GM11168 (cell line): ENCODE data around the gene USP17L21.
"Not testable (repeated sequence)": the region's sequence is repeated elsewhere in the genome, so short reads cannot be mapped to it uniquely, and the experiment has no call there.

ENCODE experiments used
- in situ Hi-C: fragments of 300-500 bp; cut with MboI; formaldehyde crosslinking; loops from one replicate; pipeline ENCODE4 v1.12.0; 2022; ENCODE audit warnings: low sequenced_read_pairs; ENCODE audit not compliant: unreplicated experiment

USP17L21 gene, protein sequence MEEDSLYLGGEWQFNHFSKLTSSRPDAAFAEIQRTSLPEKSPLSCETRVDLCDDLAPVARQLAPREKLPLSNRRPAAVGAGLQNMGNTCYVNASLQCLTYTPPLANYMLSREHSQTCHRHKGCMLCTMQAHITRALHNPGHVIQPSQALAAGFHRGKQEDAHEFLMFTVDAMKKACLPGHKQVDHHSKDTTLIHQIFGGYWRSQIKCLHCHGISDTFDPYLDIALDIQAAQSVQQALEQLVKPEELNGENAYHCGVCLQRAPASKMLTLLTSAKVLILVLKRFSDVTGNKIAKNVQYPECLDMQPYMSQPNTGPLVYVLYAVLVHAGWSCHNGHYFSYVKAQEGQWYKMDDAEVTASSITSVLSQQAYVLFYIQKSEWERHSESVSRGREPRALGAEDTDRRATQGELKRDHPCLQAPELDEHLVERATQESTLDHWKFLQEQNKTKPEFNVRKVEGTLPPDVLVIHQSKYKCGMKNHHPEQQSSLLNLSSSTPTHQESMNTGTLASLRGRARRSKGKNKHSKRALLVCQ

DNA sequence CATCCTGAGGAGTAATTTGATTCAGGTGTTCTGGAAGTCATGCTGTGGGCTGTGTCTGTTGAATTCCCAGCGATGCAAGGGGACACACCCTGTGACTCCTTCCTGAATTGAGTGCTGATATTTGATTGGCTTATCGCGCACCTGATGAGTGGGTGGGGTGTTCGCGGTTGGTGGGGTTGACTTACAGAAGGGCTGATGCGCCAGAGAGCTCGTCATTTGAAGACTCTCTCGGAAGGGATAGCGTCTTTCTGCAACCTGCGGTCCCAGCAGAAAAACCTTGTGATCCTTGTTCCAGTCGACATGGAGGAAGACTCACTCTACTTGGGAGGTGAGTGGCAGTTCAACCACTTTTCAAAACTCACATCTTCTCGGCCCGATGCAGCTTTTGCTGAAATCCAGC, at the start of gene USP17L21:
Gene USP17L21 (plus strand): TSS at position 301 of the 400 bp plus-strand sequence. CDS start 0 bp downstream, at position 301.
- in situ Hi-C loops: loop anchor here (25.0 kb wide), 1 partner anchor 125 kb away; no protein-coding TSS in a partner anchor

DNA sequence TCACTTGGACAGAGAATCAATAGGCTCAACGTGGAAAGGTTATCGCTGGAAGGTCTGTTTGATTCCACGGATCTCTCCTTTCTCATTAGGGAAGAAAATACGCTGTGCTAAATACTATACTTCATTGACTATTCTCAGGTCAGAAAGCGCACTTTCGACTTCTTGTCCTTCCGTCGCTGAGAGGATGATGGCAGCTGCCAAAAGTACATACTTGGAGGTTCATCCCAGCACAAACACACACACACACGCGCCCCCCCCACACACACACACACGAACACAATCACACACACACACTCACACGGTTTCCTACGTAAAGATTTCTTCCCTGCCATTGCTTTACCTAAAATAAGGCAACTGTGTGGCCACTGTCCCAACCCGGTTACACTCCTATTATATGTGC, 48.0 kb upstream of the USP17L21 start:
- in situ Hi-C loops: not testable (repeated sequence)

DNA sequence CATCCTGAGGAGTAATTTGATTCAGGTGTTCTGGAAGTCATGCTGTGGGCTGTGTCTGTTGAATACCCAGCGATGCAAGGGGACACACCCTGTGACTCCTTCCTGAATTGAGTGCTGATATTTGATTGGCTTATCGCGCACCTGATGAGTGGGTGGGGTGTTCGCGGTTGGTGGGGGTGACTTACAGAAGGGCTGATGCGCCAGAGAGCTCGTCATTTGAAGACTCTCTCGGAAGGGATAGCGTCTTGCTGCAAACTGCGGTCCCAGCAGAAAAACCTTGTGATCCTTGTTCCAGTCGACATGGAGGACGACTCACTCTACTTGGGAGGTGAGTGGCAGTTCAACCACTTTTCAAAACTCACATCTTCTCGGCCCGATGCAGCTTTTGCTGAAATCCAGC, 47.6 kb upstream of the USP17L21 start, which contains the start of gene USP17L11:
Gene USP17L11 (plus strand): TSS at position 301 of the 400 bp plus-strand sequence. CDS start 0 bp downstream, at position 301.
- in situ Hi-C loops: not testable (repeated sequence)

DNA sequence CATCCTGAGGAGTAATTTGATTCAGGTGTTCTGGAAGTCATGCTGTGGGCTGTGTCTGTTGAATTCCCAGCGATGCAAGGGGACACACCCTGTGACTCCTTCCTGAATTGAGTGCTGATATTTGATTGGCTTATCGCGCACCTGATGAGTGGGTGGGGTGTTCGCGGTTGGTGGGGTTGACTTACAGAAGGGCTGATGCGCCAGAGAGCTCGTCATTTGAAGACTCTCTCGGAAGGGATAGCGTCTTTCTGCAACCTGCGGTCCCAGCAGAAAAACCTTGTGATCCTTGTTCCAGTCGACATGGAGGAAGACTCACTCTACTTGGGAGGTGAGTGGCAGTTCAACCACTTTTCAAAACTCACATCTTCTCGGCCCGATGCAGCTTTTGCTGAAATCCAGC, 42.8 kb upstream of the USP17L21 start, which contains the start of gene USP17L12:
Gene USP17L12 (plus strand): TSS at position 301 of the 400 bp plus-strand sequence. CDS start 0 bp downstream, at position 301.
- in situ Hi-C loops: not testable (repeated sequence)

DNA sequence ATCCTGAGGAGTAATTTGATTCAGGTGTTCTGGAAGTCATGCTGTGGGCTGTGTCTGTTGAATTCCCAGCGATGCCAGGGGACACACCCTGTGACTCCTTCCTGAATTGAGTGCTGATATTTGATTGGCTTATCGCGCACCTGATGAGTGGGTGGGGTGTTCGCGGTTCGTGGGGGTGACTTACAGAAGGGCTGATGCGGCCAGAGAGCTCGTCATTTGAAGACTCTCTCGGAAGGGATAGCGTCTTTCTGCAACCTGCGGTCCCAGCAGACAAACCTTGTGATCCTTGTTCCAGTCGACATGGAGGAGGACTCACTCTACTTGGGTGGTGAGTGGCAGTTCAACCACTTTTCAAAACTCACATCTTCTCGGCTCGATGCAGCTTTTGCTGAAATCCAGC, 38.1 kb upstream of the USP17L21 start, which contains the start of gene USP17L13:
Gene USP17L13 (plus strand): TSS at position 301 of the 400 bp plus-strand sequence. CDS start 0 bp downstream, at position 301.
- in situ Hi-C loops: not testable (repeated sequence)

DNA sequence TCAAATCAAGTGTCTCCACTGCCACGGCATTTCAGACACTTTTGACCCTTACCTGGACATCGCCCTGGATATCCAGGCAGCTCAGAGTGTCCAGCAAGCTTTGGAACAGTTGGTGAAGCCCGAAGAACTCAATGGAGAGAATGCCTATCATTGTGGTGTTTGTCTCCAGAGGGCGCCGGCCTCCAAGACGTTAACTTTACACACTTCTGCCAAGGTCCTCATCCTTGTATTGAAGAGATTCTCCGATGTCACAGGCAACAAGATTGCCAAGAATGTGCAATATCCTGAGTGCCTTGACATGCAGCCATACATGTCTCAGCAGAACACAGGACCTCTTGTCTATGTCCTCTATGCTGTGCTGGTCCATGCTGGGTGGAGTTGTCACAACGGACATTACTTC, 32.4 kb upstream of the USP17L21 start:
- in situ Hi-C loops: loop anchor here (25.0 kb wide), 1 partner anchor 157 kb away; no protein-coding TSS in a partner anchor

DNA sequence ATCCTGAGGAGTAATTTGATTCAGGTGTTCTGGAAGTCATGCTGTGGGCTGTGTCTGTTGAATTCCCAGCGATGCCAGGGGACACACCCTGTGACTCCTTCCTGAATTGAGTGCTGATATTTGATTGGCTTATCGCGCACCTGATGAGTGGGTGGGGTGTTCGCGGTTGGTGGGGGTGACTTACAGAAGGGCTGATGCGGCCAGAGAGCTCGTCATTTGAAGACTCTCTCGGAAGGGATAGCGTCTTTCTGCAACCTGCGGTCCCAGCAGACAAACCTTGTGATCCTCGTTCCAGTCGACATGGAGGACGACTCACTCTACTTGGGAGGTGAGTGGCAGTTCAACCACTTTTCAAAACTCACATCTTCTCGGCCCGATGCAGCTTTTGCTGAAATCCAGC, 28.6 kb upstream of the USP17L21 start, which contains the start of gene USP17L15:
Gene USP17L15 (plus strand): TSS at position 301 of the 400 bp plus-strand sequence. CDS start 0 bp downstream, at position 301.
- in situ Hi-C loops: loop anchor here (25.0 kb wide), 1 partner anchor 153 kb away; no protein-coding TSS in a partner anchor

DNA sequence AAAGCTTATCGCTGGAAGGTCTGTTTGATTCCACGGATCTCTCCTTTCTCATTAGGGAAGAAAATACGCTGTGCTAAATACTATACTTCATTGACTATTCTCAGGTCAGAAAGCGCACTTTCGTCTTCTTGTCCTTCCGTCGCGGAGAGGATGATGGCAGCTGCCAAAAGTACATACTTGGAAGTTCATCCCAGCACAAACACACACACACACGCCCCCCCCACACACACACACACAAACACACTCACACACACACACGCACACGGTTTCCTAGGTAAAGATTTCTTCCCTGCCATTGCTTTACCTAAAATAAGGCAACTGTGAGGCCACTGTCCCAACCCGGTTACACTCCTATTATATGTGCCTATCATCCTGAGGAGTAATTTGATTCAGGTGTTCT, 24.2 kb upstream of the USP17L21 start:
- in situ Hi-C loops: loop anchor here (25.0 kb wide), 1 partner anchor 149 kb away; no protein-coding TSS in a partner anchor

DNA sequence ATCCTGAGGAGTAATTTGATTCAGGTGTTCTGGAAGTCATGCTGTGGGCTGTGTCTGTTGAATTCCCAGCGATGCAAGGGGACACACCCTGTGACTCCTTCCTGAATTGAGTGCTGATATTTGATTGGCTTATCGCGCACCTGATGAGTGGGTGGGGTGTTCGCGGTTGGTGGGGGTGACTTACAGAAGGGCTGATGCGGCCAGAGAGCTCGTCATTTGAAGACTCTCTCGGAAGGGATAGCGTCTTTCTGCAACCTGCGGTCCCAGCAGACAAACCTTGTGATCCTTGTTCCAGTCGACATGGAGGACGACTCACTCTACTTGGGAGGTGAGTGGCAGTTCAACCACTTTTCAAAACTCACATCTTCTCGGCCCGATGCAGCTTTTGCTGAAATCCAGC, 19.1 kb upstream of the USP17L21 start, which contains the start of gene USP17L17:
Gene USP17L17 (plus strand): TSS at position 301 of the 400 bp plus-strand sequence. CDS start 0 bp downstream, at position 301.
- in situ Hi-C loops: loop anchor here (25.0 kb wide), 1 partner anchor 144 kb away; no protein-coding TSS in a partner anchor

DNA sequence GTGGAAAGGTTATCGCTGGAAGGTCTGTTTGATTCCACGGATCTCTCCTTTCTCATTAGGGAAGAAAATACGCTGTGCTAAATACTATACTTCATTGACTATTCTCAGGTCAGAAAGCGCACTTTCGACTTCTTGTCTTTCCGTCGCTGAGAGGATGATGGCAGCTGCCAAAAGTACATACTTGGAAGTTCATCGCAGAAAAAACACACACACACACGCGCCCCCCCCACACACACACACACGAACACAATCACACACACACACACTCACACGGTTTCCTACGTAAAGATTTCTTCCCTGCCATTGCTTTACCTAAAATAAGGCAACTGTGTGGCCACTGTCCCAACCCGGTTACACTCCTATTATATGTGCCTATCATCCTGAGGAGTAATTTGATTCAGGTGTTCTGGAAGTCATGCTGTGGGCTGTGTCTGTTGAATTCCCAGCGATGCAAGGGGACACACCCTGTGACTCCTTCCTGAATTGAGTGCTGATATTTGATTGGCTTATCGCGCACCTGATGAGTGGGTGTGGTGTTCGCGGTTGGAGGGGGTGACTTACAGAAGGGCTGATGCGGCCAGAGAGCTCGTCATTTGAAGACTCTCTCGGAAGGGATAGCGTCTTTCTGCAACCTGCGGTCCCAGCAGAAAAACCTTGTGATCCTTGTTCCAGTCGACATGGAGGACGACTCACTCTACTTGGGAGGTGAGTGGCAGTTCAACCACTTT, 14.6 kb upstream of the USP17L21 start, which contains the start of gene USP17L18:
Gene USP17L18 (plus strand): TSS at position 678 of the 728 bp plus-strand sequence. CDS start 0 bp downstream, at position 678.
- in situ Hi-C loops: loop anchor here (25.0 kb wide), 1 partner anchor 139 kb away; no protein-coding TSS in a partner anchor

DNA sequence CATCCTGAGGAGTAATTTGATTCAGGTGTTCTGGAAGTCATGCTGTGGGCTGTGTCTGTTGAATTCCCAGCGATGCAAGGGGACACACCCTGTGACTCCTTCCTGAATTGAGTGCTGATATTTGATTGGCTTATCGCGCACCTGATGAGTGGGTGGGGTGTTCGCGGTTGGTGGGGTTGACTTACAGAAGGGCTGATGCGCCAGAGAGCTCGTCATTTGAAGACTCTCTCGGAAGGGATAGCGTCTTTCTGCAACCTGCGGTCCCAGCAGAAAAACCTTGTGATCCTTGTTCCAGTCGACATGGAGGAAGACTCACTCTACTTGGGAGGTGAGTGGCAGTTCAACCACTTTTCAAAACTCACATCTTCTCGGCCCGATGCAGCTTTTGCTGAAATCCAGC, 9.6 kb upstream of the USP17L21 start, which contains the start of gene USP17L19:
Gene USP17L19 (plus strand): TSS at position 301 of the 400 bp plus-strand sequence. CDS start 0 bp downstream, at position 301.
- in situ Hi-C loops: loop anchor here (25.0 kb wide), 1 partner anchor 116 kb away; no protein-coding TSS in a partner anchor

DNA sequence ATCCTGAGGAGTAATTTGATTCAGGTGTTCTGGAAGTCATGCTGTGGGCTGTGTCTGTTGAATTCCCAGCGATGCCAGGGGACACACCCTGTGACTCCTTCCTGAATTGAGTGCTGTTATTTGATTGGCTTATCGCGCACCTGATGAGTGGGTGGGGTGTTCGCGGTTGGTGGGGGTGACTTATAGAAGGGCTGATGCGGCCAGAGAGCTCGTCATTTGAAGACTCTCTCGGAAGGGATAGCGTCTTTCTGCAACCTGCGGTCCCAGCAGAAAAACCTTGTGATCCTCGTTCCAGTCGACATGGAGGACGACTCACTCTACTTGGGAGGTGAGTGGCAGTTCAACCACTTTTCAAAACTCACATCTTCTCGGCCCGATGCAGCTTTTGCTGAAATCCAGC, 4.8 kb upstream of the USP17L21 start, which contains the start of gene USP17L20:
Gene USP17L20 (plus strand): TSS at position 301 of the 400 bp plus-strand sequence. CDS start 0 bp downstream, at position 301.
- in situ Hi-C loops: loop anchor here (25.0 kb wide), 1 partner anchor 121 kb away; no protein-coding TSS in a partner anchor

DNA sequence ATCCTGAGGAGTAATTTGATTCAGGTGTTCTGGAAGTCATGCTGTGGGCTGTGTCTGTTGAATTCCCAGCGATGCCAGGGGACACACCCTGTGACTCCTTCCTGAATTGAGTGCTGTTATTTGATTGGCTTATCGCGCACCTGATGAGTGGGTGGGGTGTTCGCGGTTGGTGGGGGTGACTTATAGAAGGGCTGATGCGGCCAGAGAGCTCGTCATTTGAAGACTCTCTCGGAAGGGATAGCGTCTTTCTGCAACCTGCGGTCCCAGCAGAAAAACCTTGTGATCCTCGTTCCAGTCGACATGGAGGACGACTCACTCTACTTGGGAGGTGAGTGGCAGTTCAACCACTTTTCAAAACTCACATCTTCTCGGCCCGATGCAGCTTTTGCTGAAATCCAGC, 4.6 kb downstream of the USP17L21 start, which contains the start of gene USP17L22:
Gene USP17L22 (plus strand): TSS at position 301 of the 400 bp plus-strand sequence. CDS start 0 bp downstream, at position 301.
- in situ Hi-C loops: loop anchor here (25.0 kb wide), 1 partner anchor 130 kb away; no protein-coding TSS in a partner anchor

DNA sequence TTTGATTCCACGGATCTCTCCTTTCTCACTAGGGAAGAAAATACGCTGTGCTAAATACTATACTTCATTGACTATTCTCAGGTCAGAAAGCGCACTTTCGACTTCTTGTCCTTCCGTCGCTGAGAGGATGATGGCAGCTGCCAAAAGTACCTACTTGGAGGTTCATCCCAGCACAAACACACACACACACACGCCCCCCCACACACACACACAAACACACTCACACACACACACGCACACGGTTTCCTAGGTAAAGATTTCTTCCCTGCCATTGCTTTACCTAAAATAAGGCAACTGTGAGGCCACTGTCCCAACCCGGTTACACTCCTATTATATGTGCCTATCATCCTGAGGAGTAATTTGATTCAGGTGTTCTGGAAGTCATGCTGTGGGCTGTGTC, 9.0 kb downstream of the USP17L21 start:
- in situ Hi-C loops: loop anchor here (25.0 kb wide), 1 partner anchor 134 kb away; no protein-coding TSS in a partner anchor
